ENCODE data around the gene MB21D2.

MB21D2 gene

DNA sequence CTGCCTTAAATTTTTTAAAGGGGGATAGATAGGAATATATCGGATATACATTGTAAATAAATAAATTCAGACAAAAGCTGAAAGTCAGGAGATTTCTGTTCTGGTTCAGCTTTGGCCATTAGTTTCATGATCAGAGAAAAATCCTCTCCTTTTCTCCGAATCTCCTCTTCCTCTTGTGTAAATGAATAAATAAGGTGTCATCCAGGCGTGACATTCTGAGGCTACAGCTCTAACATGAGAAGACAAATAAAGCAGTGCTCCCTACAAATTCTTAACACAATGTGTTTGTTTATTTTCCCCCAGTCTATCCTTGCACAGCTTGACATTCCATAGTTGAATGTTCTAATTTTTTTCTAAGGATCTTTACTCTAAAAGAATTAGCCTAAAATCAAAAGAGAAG lies 9.4 kb upstream of the MB21D2 start:
- no peaks in the 10 kb centered on the region for H3K4me1 ChIP-seq (ENCODE audit: insufficient read depth, low read length, severe bottlenecking)
- no peaks in the 10 kb centered on the region for H3K36me3 ChIP-seq (ENCODE audit: insufficient read depth, low read length)
- no peak overlapping the region for H3K27ac ChIP-seq (ENCODE audit: low read depth, low read length, poor library complexity, severe bottlenecking)
- H4K20me1 ChIP-seq (ENCODE audit: insufficient read depth, low read length), result no peaks in the 10 kb centered on the region
- no peak for TF ChIP-seq EZH2 (IDR thresholded peaks at IDR 0.05; ENCODE audit: borderline replicate concordance, low read length)
- TF ChIP-seq, protein P1, sequence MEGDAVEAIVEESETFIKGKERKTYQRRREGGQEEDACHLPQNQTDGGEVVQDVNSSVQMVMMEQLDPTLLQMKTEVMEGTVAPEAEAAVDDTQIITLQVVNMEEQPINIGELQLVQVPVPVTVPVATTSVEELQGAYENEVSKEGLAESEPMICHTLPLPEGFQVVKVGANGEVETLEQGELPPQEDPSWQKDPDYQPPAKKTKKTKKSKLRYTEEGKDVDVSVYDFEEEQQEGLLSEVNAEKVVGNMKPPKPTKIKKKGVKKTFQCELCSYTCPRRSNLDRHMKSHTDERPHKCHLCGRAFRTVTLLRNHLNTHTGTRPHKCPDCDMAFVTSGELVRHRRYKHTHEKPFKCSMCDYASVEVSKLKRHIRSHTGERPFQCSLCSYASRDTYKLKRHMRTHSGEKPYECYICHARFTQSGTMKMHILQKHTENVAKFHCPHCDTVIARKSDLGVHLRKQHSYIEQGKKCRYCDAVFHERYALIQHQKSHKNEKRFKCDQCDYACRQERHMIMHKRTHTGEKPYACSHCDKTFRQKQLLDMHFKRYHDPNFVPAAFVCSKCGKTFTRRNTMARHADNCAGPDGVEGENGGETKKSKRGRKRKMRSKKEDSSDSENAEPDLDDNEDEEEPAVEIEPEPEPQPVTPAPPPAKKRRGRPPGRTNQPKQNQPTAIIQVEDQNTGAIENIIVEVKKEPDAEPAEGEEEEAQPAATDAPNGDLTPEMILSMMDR (IDR thresholded peaks at IDR 0.05; ENCODE audit: low read length), result no peak
- no peaks in the 10 kb centered on the region for H3F3A ChIP-seq (ENCODE audit: insufficient read depth, low read length)
- H2AFZ ChIP-seq (ENCODE audit: low read length), result no peak overlapping the region
- H3K9ac ChIP-seq (ENCODE audit: low read length), result no peak overlapping the region
- no peaks in the 10 kb centered on the region for H3K9me3 ChIP-seq (ENCODE audit: low read length)
- no peaks in the 10 kb centered on the region for H3K9me2 ChIP-seq (ENCODE audit: low read depth, low read length)
- no peaks in the 10 kb centered on the region for H3K27me3 ChIP-seq (ENCODE audit: insufficient read depth, low read length)
- H3K4me3 ChIP-seq (ENCODE audit: low read depth, low read length, poor library complexity, severe bottlenecking), result no peak overlapping the region
- no peaks in the 10 kb centered on the region for H3K79me2 ChIP-seq (ENCODE audit: insufficient read depth, low read length)
- H3K4me2 ChIP-seq (ENCODE audit: low read length), result no peak overlapping the region

GRCh38 chr3:192923731-192924130 lies 6.1 kb upstream of the MB21D2 start:
- H3K4me2 ChIP-seq (ENCODE audit: low read length), result no peak overlapping the region
- H4K20me1 ChIP-seq (ENCODE audit: insufficient read depth, low read length), result no peaks in the 10 kb centered on the region
- no peaks in the 10 kb centered on the region for H3K36me3 ChIP-seq (ENCODE audit: insufficient read depth, low read length)
- H3K9me3 ChIP-seq (ENCODE audit: low read length), result no peaks in the 10 kb centered on the region
- H3K4me3 ChIP-seq (ENCODE audit: low read depth, low read length, poor library complexity, severe bottlenecking), result no peak overlapping the region
- H3K9me2 ChIP-seq (ENCODE audit: low read depth, low read length), result no peaks in the 10 kb centered on the region
- H3K9ac ChIP-seq (ENCODE audit: low read length), result no peak overlapping the region
- H3F3A ChIP-seq (ENCODE audit: insufficient read depth, low read length), result no peaks in the 10 kb centered on the region
- TF ChIP-seq, protein P1 (IDR thresholded peaks at IDR 0.05; ENCODE audit: low read length), result no peak
- no peak for TF ChIP-seq EZH2 (IDR thresholded peaks at IDR 0.05; ENCODE audit: borderline replicate concordance, low read length)
- H3K27me3 ChIP-seq (ENCODE audit: insufficient read depth, low read length), result no peaks in the 10 kb centered on the region
- H2AFZ ChIP-seq (ENCODE audit: low read length), result no peak overlapping the region
- no peaks in the 10 kb centered on the region for H3K4me1 ChIP-seq (ENCODE audit: insufficient read depth, low read length, severe bottlenecking)
- H3K79me2 ChIP-seq (ENCODE audit: insufficient read depth, low read length), result no peaks in the 10 kb centered on the region
- H3K27ac ChIP-seq (ENCODE audit: low read depth, low read length, poor library complexity, severe bottlenecking), result no peak overlapping the region

DNA sequence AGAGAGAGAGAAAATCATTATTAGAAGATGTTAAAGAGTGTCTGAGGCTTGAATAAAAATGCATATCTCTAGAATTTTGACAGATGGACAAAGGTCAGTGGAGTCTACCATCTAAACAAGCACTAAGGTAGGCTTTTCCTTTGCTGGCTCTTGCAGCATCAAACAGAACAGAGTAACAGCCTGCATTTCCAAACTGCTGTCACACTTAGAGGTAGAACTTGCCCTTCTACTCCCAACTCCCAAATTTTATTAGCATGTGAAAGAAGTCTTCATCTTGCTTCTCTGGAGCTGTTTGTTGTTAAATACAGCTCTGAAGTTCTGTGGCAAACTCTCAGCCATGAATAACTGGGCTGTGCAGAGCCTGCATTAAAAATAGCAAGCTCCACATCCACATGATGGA lies 4.1 kb upstream of the MB21D2 start:
- no peaks in the 10 kb centered on the region for H3K4me1 ChIP-seq (ENCODE audit: insufficient read depth, low read length, severe bottlenecking)
- no peaks in the 10 kb centered on the region for H3K9me3 ChIP-seq (ENCODE audit: low read length)
- H3K79me2 ChIP-seq (ENCODE audit: insufficient read depth, low read length), result no peaks in the 10 kb centered on the region
- no peak overlapping the region for H3K4me3 ChIP-seq (ENCODE audit: low read depth, low read length, poor library complexity, severe bottlenecking)
- TF ChIP-seq EZH2 (IDR thresholded peaks at IDR 0.05; ENCODE audit: borderline replicate concordance, low read length), result no peak
- TF ChIP-seq, protein P1 (IDR thresholded peaks at IDR 0.05; ENCODE audit: low read length), result no peak
- no peaks in the 10 kb centered on the region for H3K36me3 ChIP-seq (ENCODE audit: insufficient read depth, low read length)
- H3K27ac ChIP-seq (ENCODE audit: low read depth, low read length, poor library complexity, severe bottlenecking), result no peak overlapping the region
- no peak overlapping the region for H2AFZ ChIP-seq (ENCODE audit: low read length)
- H3K27me3 ChIP-seq (ENCODE audit: insufficient read depth, low read length), result 0 out of 2 replicates have a peak, but pooled peaks cover 5% of the 10 kb centered on the region
- H3K9ac ChIP-seq (ENCODE audit: low read length), result no peak overlapping the region
- H3K9me2 ChIP-seq (ENCODE audit: low read depth, low read length), result no peaks in the 10 kb centered on the region
- H3K4me2 ChIP-seq (ENCODE audit: low read length), result no peak overlapping the region
- no peaks in the 10 kb centered on the region for H4K20me1 ChIP-seq (ENCODE audit: insufficient read depth, low read length)
- H3F3A ChIP-seq (ENCODE audit: insufficient read depth, low read length), result no peaks in the 10 kb centered on the region

Data from OCI-LY1 (cell line).